HepG2 (cell line): ENCODE data around the gene CRYGA. TPM values are rescaled to one million over a fixed set of nuclear protein-coding genes. Genes with fewer than 3 reads are reported as not detected.

Source experiments
- ARNTL ChIP-seq: sonication (generic); formaldehyde crosslinking; IDR thresholded peaks from 2 replicates; pipeline ENCODE4 v1.4.0; 2020; ENCODE audit warnings: mild to moderate bottlenecking, missing genetic modification reagents
- BHLHE40 ChIP-seq: IDR thresholded peaks from 2 replicates; pipeline ENCODE4 v1.6.1; 2011; ENCODE audit warnings: low read length, improper control_type of control experiment
- CCAR2 ChIP-seq: fragments of 200-400 bp; formaldehyde crosslinking; optimal IDR thresholded peaks from 2 replicates; pipeline ENCODE3; 2018; ENCODE audit warnings: low read depth, mild to moderate bottlenecking, low read length, moderate library complexity
- CEBPG ChIP-seq: IDR thresholded peaks from 2 replicates; pipeline ENCODE4 v1.6.1; 2016
- E2F2 ChIP-seq: sonication (generic); formaldehyde crosslinking; IDR thresholded peaks from 2 replicates; pipeline ENCODE4 v1.4.0; 2020; ENCODE audit warnings: missing genetic modification reagents, borderline replicate concordance
- FOSL2 ChIP-seq: sonication (generic); formaldehyde crosslinking; IDR thresholded peaks from 2 replicates; pipeline ENCODE4 v1.4.0; 2020; ENCODE audit warnings: missing genetic modification reagents
- GLI4 ChIP-seq: sonication (generic); formaldehyde crosslinking; IDR thresholded peaks from 2 replicates; pipeline ENCODE4 v1.5.1; 2020; ENCODE audit warnings: missing genetic modification reagents, mild to moderate bottlenecking, moderate library complexity, borderline replicate concordance
- KDM6A ChIP-seq: IDR thresholded peaks from 2 replicates; pipeline ENCODE4 v1.6.1; 2016; ENCODE audit warnings: low read depth
- MYC ChIP-seq: sonication (generic); formaldehyde crosslinking; IDR thresholded peaks from 2 replicates; pipeline ENCODE4 v1.9.0; 2021; ENCODE audit warnings: missing genetic modification reagents, borderline replicate concordance
- PCBP1 ChIP-seq: fragments of 200-400 bp; formaldehyde crosslinking; IDR thresholded peaks from 2 replicates; pipeline ENCODE4 v1.6.1; 2017; ENCODE audit warnings: mild to moderate bottlenecking, low read depth, low read length, borderline replicate concordance
- POLR2AphosphoS2 ChIP-seq: IDR thresholded peaks from 2 replicates; pipeline ENCODE4 v1.6.1; 2011; ENCODE audit warnings: low read depth, low read length, improper control_type of control experiment
- RAD51 ChIP-seq: fragments of 450-650 bp; IDR thresholded peaks from 2 replicates; pipeline ENCODE4 v1.6.1; 2016; ENCODE audit warnings: borderline replicate concordance
- TBL1XR1 ChIP-seq: fragments of 150-350 bp; IDR thresholded peaks from 2 replicates; pipeline ENCODE4 v1.6.1; 2014; ENCODE audit warnings: borderline replicate concordance, low read length; ENCODE audit not compliant: partially characterized antibody
- ZNF121 ChIP-seq: sonication (generic); formaldehyde crosslinking; IDR thresholded peaks from 2 replicates; pipeline ENCODE4 v1.5.0; 2020; ENCODE audit warnings: mild to moderate bottlenecking, missing genetic modification reagents
- ZNF235 ChIP-seq: sonication (generic); formaldehyde crosslinking; IDR thresholded peaks from 2 replicates; pipeline ENCODE4 v1.8.1; 2023; ENCODE audit warnings: mild to moderate bottlenecking, missing genetic modification reagents, borderline replicate concordance
- ZNF326 ChIP-seq: sonication (generic); formaldehyde crosslinking; IDR thresholded peaks from 2 replicates; pipeline ENCODE4 v1.4.0; 2020; ENCODE audit warnings: missing genetic modification reagents, borderline replicate concordance
- ZNF335 ChIP-seq: sonication (generic); formaldehyde crosslinking; IDR thresholded peaks from 2 replicates; pipeline ENCODE4 v1.4.0; 2020; ENCODE audit warnings: missing genetic modification reagents
- ZNF383 ChIP-seq: sonication (generic); formaldehyde crosslinking; IDR thresholded peaks from 2 replicates; pipeline ENCODE4 v1.4.0; 2020; ENCODE audit warnings: missing genetic modification reagents, mild to moderate bottlenecking, borderline replicate concordance
- ZNF543 ChIP-seq: sonication (generic); formaldehyde crosslinking; IDR thresholded peaks from 2 replicates; pipeline ENCODE4 v1.4.0; 2020; ENCODE audit warnings: mild to moderate bottlenecking, missing genetic modification reagents
- ZNF546 ChIP-seq: sonication (generic); formaldehyde crosslinking; conservative IDR thresholded peaks from 2 replicates; pipeline ENCODE4 v1.8.1; 2023; ENCODE audit warnings: mild to moderate bottlenecking, missing genetic modification reagents
- polyA plus RNA-seq, 8 experiments: library from polyadenylated mRNA; depleted of rRNA in 3 of 8; stranded (reverse) in 7 of 8; unstranded in 1 of 8; fragments of >200 nt; fragmentation: Illumina TruSeq in 4 of 8; extraction: Trizol in 4 of 8; gene quantifications; 2 replicates each; pipeline versions ENCODE4 v1.2.1 to v1.2.3, GENCODE V29; 2011 to 2016; ENCODE audit warnings: low read depth in 4 of 8, missing spikeins in 1 of 8, mixed read lengths in 1 of 8; ENCODE audit not compliant: insufficient read depth in 1 of 8
- total RNA-seq, 5 experiments: library from RNA; depleted of rRNA; stranded (reverse); fragments of >200 nt; fragmentation: Illumina TruSeq; extraction: Trizol; gene quantifications; 2 replicates each; pipeline ENCODE4 v1.2.3, GENCODE V29; 2016; ENCODE audit warnings: low read depth in 1 of 5
- TF ChIP-seq, protein P1 (sequence below): IDR thresholded peaks from 2 replicates; pipeline ENCODE4 v1.6.1; 2016; ENCODE audit warnings: low read depth, missing genetic modification reagents, missing compliant biosample characterization
- TF ChIP-seq, protein P2 (sequence below): sonication (generic); formaldehyde crosslinking; IDR thresholded peaks from 2 replicates; pipeline ENCODE4 v1.4.0; 2020; ENCODE audit warnings: missing genetic modification reagents, borderline replicate concordance
- TF ChIP-seq, protein P3 (sequence below): sonication (generic); formaldehyde crosslinking; IDR thresholded peaks from 2 replicates; pipeline ENCODE4 v1.8.0; 2023; ENCODE audit warnings: mild to moderate bottlenecking, missing genetic modification reagents

The CRYGA gene
- total and polyA plus RNA-seq, 2 of the 13 experiments (the other 11 are each of a cell fraction or from before 2014, with no cell fraction given), result not detected

GRCh38 chr2:208179028-208179609, 15.7 kb upstream of the CRYGA start (continued):
- TF ChIP-seq, protein P1, sequence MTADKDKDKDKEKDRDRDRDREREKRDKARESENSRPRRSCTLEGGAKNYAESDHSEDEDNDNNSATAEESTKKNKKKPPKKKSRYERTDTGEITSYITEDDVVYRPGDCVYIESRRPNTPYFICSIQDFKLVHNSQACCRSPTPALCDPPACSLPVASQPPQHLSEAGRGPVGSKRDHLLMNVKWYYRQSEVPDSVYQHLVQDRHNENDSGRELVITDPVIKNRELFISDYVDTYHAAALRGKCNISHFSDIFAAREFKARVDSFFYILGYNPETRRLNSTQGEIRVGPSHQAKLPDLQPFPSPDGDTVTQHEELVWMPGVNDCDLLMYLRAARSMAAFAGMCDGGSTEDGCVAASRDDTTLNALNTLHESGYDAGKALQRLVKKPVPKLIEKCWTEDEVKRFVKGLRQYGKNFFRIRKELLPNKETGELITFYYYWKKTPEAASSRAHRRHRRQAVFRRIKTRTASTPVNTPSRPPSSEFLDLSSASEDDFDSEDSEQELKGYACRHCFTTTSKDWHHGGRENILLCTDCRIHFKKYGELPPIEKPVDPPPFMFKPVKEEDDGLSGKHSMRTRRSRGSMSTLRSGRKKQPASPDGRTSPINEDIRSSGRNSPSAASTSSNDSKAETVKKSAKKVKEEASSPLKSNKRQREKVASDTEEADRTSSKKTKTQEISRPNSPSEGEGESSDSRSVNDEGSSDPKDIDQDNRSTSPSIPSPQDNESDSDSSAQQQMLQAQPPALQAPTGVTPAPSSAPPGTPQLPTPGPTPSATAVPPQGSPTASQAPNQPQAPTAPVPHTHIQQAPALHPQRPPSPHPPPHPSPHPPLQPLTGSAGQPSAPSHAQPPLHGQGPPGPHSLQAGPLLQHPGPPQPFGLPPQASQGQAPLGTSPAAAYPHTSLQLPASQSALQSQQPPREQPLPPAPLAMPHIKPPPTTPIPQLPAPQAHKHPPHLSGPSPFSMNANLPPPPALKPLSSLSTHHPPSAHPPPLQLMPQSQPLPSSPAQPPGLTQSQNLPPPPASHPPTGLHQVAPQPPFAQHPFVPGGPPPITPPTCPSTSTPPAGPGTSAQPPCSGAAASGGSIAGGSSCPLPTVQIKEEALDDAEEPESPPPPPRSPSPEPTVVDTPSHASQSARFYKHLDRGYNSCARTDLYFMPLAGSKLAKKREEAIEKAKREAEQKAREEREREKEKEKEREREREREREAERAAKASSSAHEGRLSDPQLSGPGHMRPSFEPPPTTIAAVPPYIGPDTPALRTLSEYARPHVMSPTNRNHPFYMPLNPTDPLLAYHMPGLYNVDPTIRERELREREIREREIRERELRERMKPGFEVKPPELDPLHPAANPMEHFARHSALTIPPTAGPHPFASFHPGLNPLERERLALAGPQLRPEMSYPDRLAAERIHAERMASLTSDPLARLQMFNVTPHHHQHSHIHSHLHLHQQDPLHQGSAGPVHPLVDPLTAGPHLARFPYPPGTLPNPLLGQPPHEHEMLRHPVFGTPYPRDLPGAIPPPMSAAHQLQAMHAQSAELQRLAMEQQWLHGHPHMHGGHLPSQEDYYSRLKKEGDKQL (CRISPR knock-in tag), result no peak
- TF ChIP-seq MYC (CRISPR knock-in tag), result no peak
- no peak for TF ChIP-seq ZNF546 (CRISPR knock-in tag)
- TF ChIP-seq, protein P2, sequence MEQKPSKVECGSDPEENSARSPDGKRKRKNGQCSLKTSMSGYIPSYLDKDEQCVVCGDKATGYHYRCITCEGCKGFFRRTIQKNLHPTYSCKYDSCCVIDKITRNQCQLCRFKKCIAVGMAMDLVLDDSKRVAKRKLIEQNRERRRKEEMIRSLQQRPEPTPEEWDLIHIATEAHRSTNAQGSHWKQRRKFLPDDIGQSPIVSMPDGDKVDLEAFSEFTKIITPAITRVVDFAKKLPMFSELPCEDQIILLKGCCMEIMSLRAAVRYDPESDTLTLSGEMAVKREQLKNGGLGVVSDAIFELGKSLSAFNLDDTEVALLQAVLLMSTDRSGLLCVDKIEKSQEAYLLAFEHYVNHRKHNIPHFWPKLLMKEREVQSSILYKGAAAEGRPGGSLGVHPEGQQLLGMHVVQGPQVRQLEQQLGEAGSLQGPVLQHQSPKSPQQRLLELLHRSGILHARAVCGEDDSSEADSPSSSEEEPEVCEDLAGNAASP, result peak; percentile 69; the same call in 1 of the 2 replicates
- no peak for TF ChIP-seq ZNF543
- no peak for TF ChIP-seq ZNF326 (CRISPR knock-in tag)
- no peak for TF ChIP-seq ZNF121 (CRISPR knock-in tag)
- TF ChIP-seq, protein P3, sequence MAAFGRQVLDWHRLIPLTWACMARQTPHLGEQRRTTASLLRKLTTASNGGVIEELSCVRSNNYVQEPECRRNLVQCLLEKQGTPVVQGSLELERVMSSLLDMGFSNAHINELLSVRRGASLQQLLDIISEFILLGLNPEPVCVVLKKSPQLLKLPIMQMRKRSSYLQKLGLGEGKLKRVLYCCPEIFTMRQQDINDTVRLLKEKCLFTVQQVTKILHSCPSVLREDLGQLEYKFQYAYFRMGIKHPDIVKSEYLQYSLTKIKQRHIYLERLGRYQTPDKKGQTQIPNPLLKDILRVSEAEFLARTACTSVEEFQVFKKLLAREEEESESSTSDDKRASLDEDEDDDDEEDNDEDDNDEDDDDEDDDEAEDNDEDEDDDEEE, result no peak
- TF ChIP-seq RAD51, result no peak
- TF ChIP-seq ZNF383 (CRISPR knock-in tag), result no peak
- no peak for TF ChIP-seq ZNF235
- no peak for TF ChIP-seq KDM6A (CRISPR knock-in tag)
- no peak for TF ChIP-seq ARNTL (CRISPR knock-in tag)
- TF ChIP-seq CCAR2, result no peak
- no peak for TF ChIP-seq ZNF335 (CRISPR knock-in tag)
- peak; percentile 66 for TF ChIP-seq CEBPG (CRISPR knock-in tag)
- no peak for TF ChIP-seq POLR2AphosphoS2
- peak; percentile 53; the same call in 1 of the 2 replicates for TF ChIP-seq FOSL2 (CRISPR knock-in tag)
- no peak for TF ChIP-seq PCBP1
- 0 out of 2 replicates have a peak, but pooled peaks have one; percentile 17 for TF ChIP-seq BHLHE40
- TF ChIP-seq GLI4 (CRISPR knock-in tag), result no peak
- no peak for TF ChIP-seq E2F2 (CRISPR knock-in tag)
- TF ChIP-seq TBL1XR1, result no peak
